Neural cell (in vitro differentiated cells): ENCODE measurements around the gene CAPN12. TPM values are rescaled to one million over a fixed set of nuclear protein-coding genes. Genes with fewer than 3 reads are reported as not detected.

Experiments used
- H2AFZ ChIP-seq: fragments of 200-600, 300-800 bp; sonication (generic), shearing (Covaris generic); 2 replicates; pipeline ENCODE4 v1.6.0; 2014; ENCODE audit warnings: low read depth, mild to moderate bottlenecking, antibody characterized with exemption, low read length, moderate library complexity
- H3F3A ChIP-seq: fragments of 200-600 bp; shearing (Covaris generic); 2 replicates; pipeline ENCODE4 v1.6.1; 2016; ENCODE audit warnings: mild to moderate bottlenecking, moderate library complexity, mixed read lengths, antibody characterized with exemption, low read length; ENCODE audit not compliant: insufficient read depth, poor library complexity, severe bottlenecking
- H3K27ac ChIP-seq: fragments of 200-600, 300-800 bp; sonication (generic), shearing (Covaris generic); 2 replicates; pipeline ENCODE4 v1.5.1; 2014; ENCODE audit warnings: mild to moderate bottlenecking, low read length, moderate library complexity
- H3K27me3 ChIP-seq: fragments of 300-800, 200-600 bp; sonication (generic), shearing (Covaris generic); 2 replicates; pipeline ENCODE4 v1.6.0; 2014; ENCODE audit warnings: mild to moderate bottlenecking, low read depth, low read length, moderate library complexity; ENCODE audit not compliant: insufficient read depth
- H3K36me3 ChIP-seq: fragments of 300-800, 200-600 bp; sonication (generic), shearing (Covaris generic); 2 replicates; pipeline ENCODE4 v1.5.1; 2014; ENCODE audit warnings: mild to moderate bottlenecking, antibody characterized with exemption, low read length, moderate library complexity; ENCODE audit not compliant: insufficient read depth
- H3K4me2 ChIP-seq: fragments of 300-800, 200-600 bp; sonication (generic), shearing (Covaris generic); 2 replicates; pipeline ENCODE4 v1.6.0; 2014; ENCODE audit warnings: mild to moderate bottlenecking, low read length
- H3K4me3 ChIP-seq: fragments of 300-800, 200-600 bp; sonication (generic), shearing (Covaris generic); 2 replicates; pipeline ENCODE4 v1.5.1; 2014; ENCODE audit warnings: mild to moderate bottlenecking, low read length, moderate library complexity
- H3K79me2 ChIP-seq: fragments of 200-600 bp; shearing (Covaris generic); replicated peaks from 2 replicates; pipeline ENCODE4 v1.6.0; 2014; ENCODE audit warnings: mild to moderate bottlenecking, low read length, moderate library complexity; ENCODE audit not compliant: insufficient read depth
- H3K9ac ChIP-seq: fragments of 300-800, 200-600 bp; sonication (generic), shearing (Covaris generic); 2 replicates; pipeline ENCODE4 v1.6.1; 2016; ENCODE audit warnings: mild to moderate bottlenecking, low read length, mixed read lengths
- H3K9me2 ChIP-seq: fragments of 200-600 bp; shearing (Covaris generic); 2 replicates; pipeline ENCODE4 v1.6.1; 2016; ENCODE audit warnings: mild to moderate bottlenecking, low read length, mixed read lengths; ENCODE audit not compliant: insufficient read depth
- H3K9me3 ChIP-seq: fragments of 200-600, 300-800 bp; sonication (generic), shearing (Covaris generic); 2 replicates; pipeline ENCODE4 v1.6.1; 2016; ENCODE audit warnings: mild to moderate bottlenecking, mixed run types, low read length, moderate library complexity, mixed read lengths
- H4K20me1 ChIP-seq: fragments of 200-600 bp; shearing (Covaris generic); 2 replicates; pipeline ENCODE4 v1.6.1; 2016; ENCODE audit warnings: mild to moderate bottlenecking, mixed run types; ENCODE audit not compliant: insufficient read depth
- CTCF ChIP-seq: fragments of 450-650 bp; IDR thresholded peaks from 2 replicates; pipeline ENCODE4 v1.5.1; 2014; ENCODE audit warnings: antibody characterized with exemption, mild to moderate bottlenecking, moderate library complexity; ENCODE audit not compliant: poor library complexity, severe bottlenecking
- EP300 ChIP-seq: fragments of 450-650 bp; conservative IDR thresholded peaks from 2 replicates; pipeline ENCODE4 v1.6.1; 2014; ENCODE audit warnings: antibody characterized with exemption, mild to moderate bottlenecking, moderate library complexity; ENCODE audit not compliant: poor library complexity, severe bottlenecking
- EZH2 ChIP-seq: fragments of 200-600, 300-800 bp; shearing (Covaris generic), sonication (generic); IDR thresholded peaks from 2 replicates; pipeline ENCODE4 v1.6.1; 2014; ENCODE audit warnings: antibody characterized with exemption, low read length, borderline replicate concordance, mild to moderate bottlenecking; ENCODE audit not compliant: insufficient read depth, poor library complexity, severe bottlenecking
- MXI1 ChIP-seq: fragments of 450-650 bp; conservative IDR thresholded peaks from 2 replicates; pipeline ENCODE4 v1.6.1; 2014; ENCODE audit warnings: antibody characterized with exemption, mild to moderate bottlenecking; ENCODE audit not compliant: poor library complexity, severe bottlenecking
- POLR2AphosphoS5 ChIP-seq: IDR thresholded peaks from 2 replicates; pipeline ENCODE4 v1.6.1; 2012
- RAD21 ChIP-seq: fragments of 450-650 bp; conservative IDR thresholded peaks from 2 replicates; pipeline ENCODE4 v1.6.1; 2014; ENCODE audit warnings: antibody characterized with exemption, mild to moderate bottlenecking, moderate library complexity
- REST ChIP-seq: IDR thresholded peaks from 2 replicates; pipeline ENCODE4 v1.6.1; 2012; ENCODE audit warnings: borderline replicate concordance
- SMC3 ChIP-seq: fragments of 450-650 bp; conservative IDR thresholded peaks from 2 replicates; pipeline ENCODE4 v1.6.1; 2014; ENCODE audit warnings: antibody characterized with exemption, mild to moderate bottlenecking, moderate library complexity; ENCODE audit not compliant: poor library complexity
- TAF1 ChIP-seq: IDR thresholded peaks from 2 replicates; pipeline ENCODE4 v1.6.1; 2012; ENCODE audit warnings: low read depth
- polyA plus RNA-seq: library from polyadenylated mRNA; depleted of rRNA; stranded (reverse); fragments of >200 nt; gene quantifications from 2 replicates; pipeline ENCODE4 v1.2.3, GENCODE V29; 2014

Gene CAPN12
- polyA plus RNA-seq, 1 donor from 2014 or later: not detected

GRCh38 chr19:38743394-38744297 lies 628 bp downstream of the CAPN12 start:
- H3K9me2 ChIP-seq: no peaks in the 10 kb centered on the region
- no peaks in the 10 kb centered on the region for H3K36me3 ChIP-seq
- no peak overlapping the region for H3K4me3 ChIP-seq
- H3K27me3 ChIP-seq: no peaks in the 10 kb centered on the region
- H3K27ac ChIP-seq: no peak overlapping the region
- H3K79me2 ChIP-seq: no peaks in the 10 kb centered on the region
- H3K9ac ChIP-seq: no peak overlapping the region
- TF ChIP-seq EP300 (no peak), REST (no peak), CTCF (no peak), POLR2AphosphoS5 (no peak), TAF1 (no peak), RAD21 (no peak), EZH2 (no peak), MXI1 (no peak), SMC3 (no peak)
- H2AFZ ChIP-seq: no peak overlapping the region
- H3F3A ChIP-seq: no peaks in the 10 kb centered on the region
- no peaks in the 10 kb centered on the region for H3K9me3 ChIP-seq
- H3K4me2 ChIP-seq: no peak overlapping the region
- no peaks in the 10 kb centered on the region for H4K20me1 ChIP-seq

- no peaks in the 10 kb centered on the region for H3K9me2 ChIP-seq
- no peaks in the 10 kb centered on the region for H3K36me3 ChIP-seq
- no peak overlapping the region for H3K9ac ChIP-seq
- no peaks in the 10 kb centered on the region for H3K79me2 ChIP-seq
- no peak overlapping the region for H2AFZ ChIP-seq
- no peak overlapping the region for H3K27ac ChIP-seq
- TF ChIP-seq EP300 (no peak), MXI1 (no peak), RAD21 (no peak), REST (no peak), EZH2 (no peak), CTCF (no peak), SMC3 (no peak), TAF1 (no peak)
- no peak overlapping the region for H3K4me3 ChIP-seq
- no peak overlapping the region for H3K4me2 ChIP-seq
- H3K27me3 ChIP-seq: no peaks in the 10 kb centered on the region
- no peaks in the 10 kb centered on the region for H4K20me1 ChIP-seq
- no peaks in the 10 kb centered on the region for H3F3A ChIP-seq
- no peaks in the 10 kb centered on the region for H3K9me3 ChIP-seq
Observed at GRCh38 chr19:38742906-38743305, 1.4 kb downstream of the CAPN12 start.
